Left lung (tissue), 10 donors: Measurements from ENCODE around the gene MN1. TPM values are rescaled to one million over a fixed set of nuclear protein-coding genes. Genes with fewer than 3 reads are reported as not detected.

ENCODE experiments used
- ATAC-seq: fragments of 200-7000 bp; cut with Tn5 transposase; one replicate; pipeline ENCODE4 v1.9.1; 2020; ENCODE audit warnings: moderate library complexity
- DNase-seq, 4 donors: peaks; one replicate each; pipeline ENCODE4 v3.0.0-alpha.2; 2013 to 2020
- H3K27ac ChIP-seq, 2 donors: fragments of 200-600 bp; sonication (generic) in 1 of 2; one replicate each; pipeline versions ENCODE4 v1.5.0 to v1.8.0; 2020 to 2021
- H3K27me3 ChIP-seq, 2 donors: fragments of 200-600 bp; sonication (generic) in 1 of 2; one replicate each; pipeline versions ENCODE4 v1.5.0 to v1.8.0; 2020 to 2021
- H3K36me3 ChIP-seq, 2 donors: fragments of 200-600 bp; sonication (generic) in 1 of 2; one replicate each; pipeline versions ENCODE4 v1.5.0 to v1.8.0; 2020 to 2021
- H3K4me1 ChIP-seq, 2 donors: fragments of 200-600 bp; one replicate each; pipeline ENCODE4 v1.8.0; 2021
- H3K4me3 ChIP-seq, 2 donors: fragments of 200-600 bp; sonication (generic) in 1 of 2; one replicate each; pipeline versions ENCODE4 v1.5.0 to v1.8.0; 2020 to 2021; ENCODE audit warnings: mild to moderate bottlenecking in 1 of 2
- H3K9me3 ChIP-seq, 2 donors: fragments of 200-600 bp; sonication (generic) in 1 of 2; one replicate each; pipeline versions ENCODE4 v1.5.0 to v1.8.0; 2020 to 2021
- CTCF ChIP-seq, 2 donors: fragments of 200-600 bp; sonication (generic) in 1 of 2; IDR thresholded peaks; one replicate each; pipeline versions ENCODE4 v1.5.0 to v1.8.0; 2021; ENCODE audit warnings: antibody characterized with exemption in 2 of 2
- intact Hi-C, 2 donors: fragments of 100-400 bp; cut with DNase I; formaldehyde crosslinking; loops; one replicate each; pipeline versions ENCODE4 v1.11.2 to v1.14.2; 2022
- polyA plus RNA-seq, 6 donors: library from polyadenylated mRNA; unstranded; fragments of 120-200 nt; gene quantifications; one replicate each; pipeline ENCODE4 v1.2.1, GENCODE V29; 2013; ENCODE audit not compliant: insufficient read length in 6 of 6
- total RNA-seq, 2 donors: library from RNA; stranded (reverse); fragmentation: NEBNext Ultra II Directional; extraction: Animal tissue kit (Norgen Biotek cat#: 25700); gene quantifications; one replicate each; pipeline ENCODE4 v1.2.1, GENCODE V29; 2021
- donor health status: DM: no; HTN: yes; CAD: no.
- donor health status: DM: no; HTN: no; CAD: no.

MN1 gene
- total and polyA plus RNA-seq, 8 donors: 1.9 to 7.4 (median 3.3) TPM

- peak overlapping the region; percentile 57 to 72 for H3K27ac ChIP-seq
- ATAC-seq: peak; percentile 86
- DNase-seq: peak in 2 of 4 donors; percentile 32 to 67
- no peaks in the 10 kb centered on the region for H3K9me3 ChIP-seq
- intact Hi-C loops: no loop called here
- H3K4me3 ChIP-seq: no peak overlapping the region
- peaks cover 0 to 23% of the 10 kb centered on the region in 2 donors for H3K27me3 ChIP-seq
- no peaks in the 10 kb centered on the region for H3K36me3 ChIP-seq
- peaks cover 0 to 15% of the 10 kb centered on the region in 2 donors for H3K4me1 ChIP-seq
- TF ChIP-seq CTCF (IDR thresholded peaks at IDR 0.05): no peak
These were observed 83.1 kb downstream of the MN1 start for GRCh38 chr22:27718186-27719035.

GRCh38 chr22:27717094-27717493 lies 84.5 kb downstream of the MN1 start:
- H3K4me1 ChIP-seq: peaks cover 0 to 15% of the 10 kb centered on the region in 2 donors
- intact Hi-C loops: no loop called here
- peak overlapping the region in 1 of 2 donors; percentile 72 for H3K27ac ChIP-seq
- peaks cover 0 to 23% of the 10 kb centered on the region in 2 donors for H3K27me3 ChIP-seq
- no peak for TF ChIP-seq CTCF (IDR thresholded peaks at IDR 0.05)
- DNase-seq: no peak
- no peaks in the 10 kb centered on the region for H3K36me3 ChIP-seq
- no peaks in the 10 kb centered on the region for H3K9me3 ChIP-seq
- H3K4me3 ChIP-seq: no peak overlapping the region
- no peak for ATAC-seq

GRCh38 chr22:27716074-27716473 lies 85.5 kb downstream of the MN1 start:
- Histone ChIP-seq H3K9me3 (no peaks in the 10 kb centered on the region), H3K27ac (no peak overlapping the region), H3K4me3 (no peak overlapping the region), H3K4me1 (peaks cover 0 to 15% of the 10 kb centered on the region in 2 donors), H3K27me3 (peaks cover 0 to 23% of the 10 kb centered on the region in 2 donors), H3K36me3 (no peaks in the 10 kb centered on the region)
- no peak for TF ChIP-seq CTCF (IDR thresholded peaks at IDR 0.05)
- intact Hi-C loops: no loop called here
- DNase-seq: no peak
- no peak for ATAC-seq

- ATAC-seq: no peak
- no peak overlapping the region for H3K4me3 ChIP-seq
- no peaks in the 10 kb centered on the region for H3K36me3 ChIP-seq
- intact Hi-C loops: no loop called here
- peak in 1 of 2 donors; percentile 33 for TF ChIP-seq CTCF (IDR thresholded peaks at IDR 0.05)
- peak in 1 of 4 donors; percentile 58 for DNase-seq
- peaks cover 0 to 23% of the 10 kb centered on the region in 2 donors for H3K27me3 ChIP-seq
- H3K9me3 ChIP-seq: no peaks in the 10 kb centered on the region
- peak overlapping the region in 1 of 2 donors; percentile 39 for H3K27ac ChIP-seq
- H3K4me1 ChIP-seq: peaks cover 0 to 15% of the 10 kb centered on the region in 2 donors
These were observed 86.5 kb downstream of the MN1 start for GRCh38 chr22:27715106-27715505.

GRCh38 chr22:27714068-27714467 lies 87.5 kb downstream of the MN1 start:
- Histone ChIP-seq H3K36me3 (no peaks in the 10 kb centered on the region), H3K9me3 (no peaks in the 10 kb centered on the region), H3K4me3 (no peak overlapping the region), H3K4me1 (peaks cover 0 to 15% of the 10 kb centered on the region in 2 donors), H3K27ac (no peak overlapping the region), H3K27me3 (peaks cover 0 to 23% of the 10 kb centered on the region in 2 donors)
- intact Hi-C loops: no loop called here
- DNase-seq: no peak
- no peak for ATAC-seq
- no peak for TF ChIP-seq CTCF (IDR thresholded peaks at IDR 0.05)
